ENCODE results near the gene MYO5A.

- TF ChIP-seq ZNF670 (tag by site-specific recombination; IDR thresholded peaks at IDR 0.05; ENCODE audit: low read depth) = no peak
- TF ChIP-seq, protein P1, sequence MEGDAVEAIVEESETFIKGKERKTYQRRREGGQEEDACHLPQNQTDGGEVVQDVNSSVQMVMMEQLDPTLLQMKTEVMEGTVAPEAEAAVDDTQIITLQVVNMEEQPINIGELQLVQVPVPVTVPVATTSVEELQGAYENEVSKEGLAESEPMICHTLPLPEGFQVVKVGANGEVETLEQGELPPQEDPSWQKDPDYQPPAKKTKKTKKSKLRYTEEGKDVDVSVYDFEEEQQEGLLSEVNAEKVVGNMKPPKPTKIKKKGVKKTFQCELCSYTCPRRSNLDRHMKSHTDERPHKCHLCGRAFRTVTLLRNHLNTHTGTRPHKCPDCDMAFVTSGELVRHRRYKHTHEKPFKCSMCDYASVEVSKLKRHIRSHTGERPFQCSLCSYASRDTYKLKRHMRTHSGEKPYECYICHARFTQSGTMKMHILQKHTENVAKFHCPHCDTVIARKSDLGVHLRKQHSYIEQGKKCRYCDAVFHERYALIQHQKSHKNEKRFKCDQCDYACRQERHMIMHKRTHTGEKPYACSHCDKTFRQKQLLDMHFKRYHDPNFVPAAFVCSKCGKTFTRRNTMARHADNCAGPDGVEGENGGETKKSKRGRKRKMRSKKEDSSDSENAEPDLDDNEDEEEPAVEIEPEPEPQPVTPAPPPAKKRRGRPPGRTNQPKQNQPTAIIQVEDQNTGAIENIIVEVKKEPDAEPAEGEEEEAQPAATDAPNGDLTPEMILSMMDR (tag by site-specific recombination; IDR thresholded peaks at IDR 0.05) = no peak
- TF ChIP-seq, protein P2, sequence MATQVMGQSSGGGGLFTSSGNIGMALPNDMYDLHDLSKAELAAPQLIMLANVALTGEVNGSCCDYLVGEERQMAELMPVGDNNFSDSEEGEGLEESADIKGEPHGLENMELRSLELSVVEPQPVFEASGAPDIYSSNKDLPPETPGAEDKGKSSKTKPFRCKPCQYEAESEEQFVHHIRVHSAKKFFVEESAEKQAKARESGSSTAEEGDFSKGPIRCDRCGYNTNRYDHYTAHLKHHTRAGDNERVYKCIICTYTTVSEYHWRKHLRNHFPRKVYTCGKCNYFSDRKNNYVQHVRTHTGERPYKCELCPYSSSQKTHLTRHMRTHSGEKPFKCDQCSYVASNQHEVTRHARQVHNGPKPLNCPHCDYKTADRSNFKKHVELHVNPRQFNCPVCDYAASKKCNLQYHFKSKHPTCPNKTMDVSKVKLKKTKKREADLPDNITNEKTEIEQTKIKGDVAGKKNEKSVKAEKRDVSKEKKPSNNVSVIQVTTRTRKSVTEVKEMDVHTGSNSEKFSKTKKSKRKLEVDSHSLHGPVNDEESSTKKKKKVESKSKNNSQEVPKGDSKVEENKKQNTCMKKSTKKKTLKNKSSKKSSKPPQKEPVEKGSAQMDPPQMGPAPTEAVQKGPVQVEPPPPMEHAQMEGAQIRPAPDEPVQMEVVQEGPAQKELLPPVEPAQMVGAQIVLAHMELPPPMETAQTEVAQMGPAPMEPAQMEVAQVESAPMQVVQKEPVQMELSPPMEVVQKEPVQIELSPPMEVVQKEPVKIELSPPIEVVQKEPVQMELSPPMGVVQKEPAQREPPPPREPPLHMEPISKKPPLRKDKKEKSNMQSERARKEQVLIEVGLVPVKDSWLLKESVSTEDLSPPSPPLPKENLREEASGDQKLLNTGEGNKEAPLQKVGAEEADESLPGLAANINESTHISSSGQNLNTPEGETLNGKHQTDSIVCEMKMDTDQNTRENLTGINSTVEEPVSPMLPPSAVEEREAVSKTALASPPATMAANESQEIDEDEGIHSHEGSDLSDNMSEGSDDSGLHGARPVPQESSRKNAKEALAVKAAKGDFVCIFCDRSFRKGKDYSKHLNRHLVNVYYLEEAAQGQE (tag by site-specific recombination; IDR thresholded peaks at IDR 0.05) = no peak
- TF ChIP-seq ZBTB21 (tag by site-specific recombination; IDR thresholded peaks at IDR 0.05) = no peak
- no peak for TF ChIP-seq ZNF776 (tag by site-specific recombination; IDR thresholded peaks at IDR 0.05; ENCODE audit: borderline replicate concordance)
- no peak for TF ChIP-seq ZNF280D (tag by site-specific recombination; IDR thresholded peaks at IDR 0.05)
- TF ChIP-seq, protein P3, sequence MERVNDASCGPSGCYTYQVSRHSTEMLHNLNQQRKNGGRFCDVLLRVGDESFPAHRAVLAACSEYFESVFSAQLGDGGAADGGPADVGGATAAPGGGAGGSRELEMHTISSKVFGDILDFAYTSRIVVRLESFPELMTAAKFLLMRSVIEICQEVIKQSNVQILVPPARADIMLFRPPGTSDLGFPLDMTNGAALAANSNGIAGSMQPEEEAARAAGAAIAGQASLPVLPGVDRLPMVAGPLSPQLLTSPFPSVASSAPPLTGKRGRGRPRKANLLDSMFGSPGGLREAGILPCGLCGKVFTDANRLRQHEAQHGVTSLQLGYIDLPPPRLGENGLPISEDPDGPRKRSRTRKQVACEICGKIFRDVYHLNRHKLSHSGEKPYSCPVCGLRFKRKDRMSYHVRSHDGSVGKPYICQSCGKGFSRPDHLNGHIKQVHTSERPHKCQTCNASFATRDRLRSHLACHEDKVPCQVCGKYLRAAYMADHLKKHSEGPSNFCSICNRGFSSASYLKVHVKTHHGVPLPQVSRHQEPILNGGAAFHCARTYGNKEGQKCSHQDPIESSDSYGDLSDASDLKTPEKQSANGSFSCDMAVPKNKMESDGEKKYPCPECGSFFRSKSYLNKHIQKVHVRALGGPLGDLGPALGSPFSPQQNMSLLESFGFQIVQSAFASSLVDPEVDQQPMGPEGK (tag by site-specific recombination; IDR thresholded peaks at IDR 0.05) = no peak
Observed at GRCh38 chr15:52483707-52484106, 45.0 kb downstream of the MYO5A start.

Data from HEK293 (cell line).